K562 (cell line): ENCODE results near the gene LRRC8E. TPM values are rescaled to one million over a fixed set of nuclear protein-coding genes. Genes with fewer than 3 reads are reported as not detected.

Source experiments
- ARID4B ChIP-seq: sonication (generic); formaldehyde crosslinking; IDR thresholded peaks from 2 replicates; pipeline ENCODE4 v1.8.0; 2022; ENCODE audit warnings: mild to moderate bottlenecking, missing genetic modification reagents
- CBFA2T3 ChIP-seq: fragments of 450-650 bp; IDR thresholded peaks from 2 replicates; pipeline ENCODE4 v1.6.1; 2017
- DEAF1 ChIP-seq: fragments of 450-650 bp; formaldehyde crosslinking; IDR thresholded peaks from 2 replicates; pipeline ENCODE4 v1.4.0; 2020; ENCODE audit warnings: mild to moderate bottlenecking, moderate library complexity
- E2F1 ChIP-seq: sonication (generic); formaldehyde crosslinking; IDR thresholded peaks from 2 replicates; pipeline ENCODE4 v1.8.1; 2023; ENCODE audit warnings: mild to moderate bottlenecking, missing genetic modification reagents, moderate library complexity
- E2F3 ChIP-seq: fragments of 250-450 bp; sonication (Bioruptor Pico); IDR thresholded peaks from 2 replicates; pipeline ENCODE4 v1.4.0; 2020; ENCODE audit warnings: mild to moderate bottlenecking
- ELF1 ChIP-seq: fragments of 200-800 bp; sonication (Bioruptor generic); IDR thresholded peaks from 2 replicates; pipeline ENCODE4 v1.6.1; 2016; ENCODE audit warnings: missing genetic modification characterization, missing compliant biosample characterization
- ETS2 ChIP-seq: IDR thresholded peaks from 2 replicates; pipeline ENCODE4 v1.6.1; 2016; ENCODE audit warnings: borderline replicate concordance, missing genetic modification characterization, mild to moderate bottlenecking, moderate library complexity, missing compliant biosample characterization; ENCODE audit not compliant: poor library complexity, severe bottlenecking
- GTF2B ChIP-seq: IDR thresholded peaks from 2 replicates; pipeline ENCODE4 v1.6.1; 2011; ENCODE audit not compliant: insufficient read length; ENCODE audit errors: extremely low read depth
- HDAC2 ChIP-seq: fragments of 450-650 bp; IDR thresholded peaks from 2 replicates; pipeline ENCODE4 v1.6.1; 2016; ENCODE audit warnings: mild to moderate bottlenecking
- HDAC6 ChIP-seq: IDR thresholded peaks from 2 replicates; pipeline ENCODE4 v1.6.1; 2012; ENCODE audit warnings: low read depth, mild to moderate bottlenecking, control low read depth, inconsistent platforms, low read length, moderate library complexity
- KDM5B ChIP-seq: fragments of 200-600 bp; sonication (generic); IDR thresholded peaks from 2 replicates; pipeline ENCODE4 v1.6.1; 2012; ENCODE audit warnings: low read depth, mild to moderate bottlenecking, moderate library complexity, low read length, control low read depth, inconsistent platforms; ENCODE audit not compliant: insufficient replicate concordance
- NRF1 ChIP-seq, 2 experiments: fragments of 450-650 bp; IDR thresholded peaks in 1 of 2; conservative IDR thresholded peaks in 1 of 2; 2 replicates each; pipeline ENCODE4 v1.6.1; 2014; ENCODE audit warnings: mild to moderate bottlenecking in 2 of 2
- PTBP1 ChIP-seq: fragments of 200-400 bp; formaldehyde crosslinking; IDR thresholded peaks from 2 replicates; pipeline ENCODE4 v1.6.1; 2017; ENCODE audit warnings: low read depth, low read length
- SMC3 ChIP-seq: conservative IDR thresholded peaks from 2 replicates; pipeline ENCODE4 v1.6.1; 2011; ENCODE audit warnings: low read depth, low read length, improper control_type of control experiment; ENCODE audit not compliant: insufficient read depth
- ZBTB8A ChIP-seq: fragments of 450-650 bp; IDR thresholded peaks from 2 replicates; pipeline ENCODE4 v1.6.1; 2018; ENCODE audit warnings: mild to moderate bottlenecking, moderate library complexity; ENCODE audit not compliant: partially characterized antibody
- ZNF143 ChIP-seq: sonication (generic); formaldehyde crosslinking; IDR thresholded peaks from 2 replicates; pipeline ENCODE4 v1.9.0; 2022; ENCODE audit warnings: mild to moderate bottlenecking, missing genetic modification reagents
- ZNF277 ChIP-seq: fragments of 250-450 bp; sonication (Bioruptor Pico); IDR thresholded peaks from 2 replicates; pipeline ENCODE4 v1.8.0; 2022; ENCODE audit warnings: inconsistent platforms, mild to moderate bottlenecking, moderate library complexity, borderline replicate concordance
- polyA plus RNA-seq, 8 experiments: library from polyadenylated mRNA; depleted of rRNA in 4 of 8; stranded (reverse) in 5 of 8; unstranded in 3 of 8; fragments of >200 nt; fragmentation: Nextera tagmentation in 2 of 8; fragmentation: Illumina TruSeq in 1 of 8; extraction: Ambion mirVana in 2 of 8; extraction: Trizol in 1 of 8; gene quantifications; 2 replicates each; pipeline versions ENCODE4 v1.2.1 to v1.2.3, GENCODE V29; 2011 to 2014; ENCODE audit warnings: inconsistent platforms in 1 of 8, missing spikeins in 1 of 8
- total RNA-seq, 7 experiments: library from RNA; depleted of rRNA in 6 of 7; stranded (reverse); fragments of >200 nt in 6 of 7; fragmentation: Illumina TruSeq in 2 of 7; extraction: Trizol in 2 of 7; gene quantifications; 2 replicates each; pipeline versions ENCODE4 v1.2.1 to v1.2.3, GENCODE V29; 2011 to 2021; ENCODE audit warnings: low replicate concordance in 1 of 7

LRRC8E gene
- total and polyA plus RNA-seq, 9 of the 15 experiments (the other 6 are each of a cell fraction or from before 2014, with no cell fraction given): 0.08 to 5.7 (median 3.5) TPM; not detected in 1

- TF ChIP-seq ETS2 (tag) (no peak), ZNF277 (CRISPR knock-in tag) (no peak), ELF1 (tag) (no peak), HDAC2 (0 out of 2 replicates have a peak, but pooled peaks have one; percentile 4), E2F3 (CRISPR knock-in tag) (no peak), GTF2B (no peak), DEAF1 (no peak), ZNF143 (CRISPR knock-in tag) (0 out of 2 replicates have a peak, but pooled peaks have one; percentile 27), SMC3 (0 out of 2 replicates have a peak, but pooled peaks have one; percentile 1), E2F1 (CRISPR knock-in tag) (0 out of 2 replicates have a peak, but pooled peaks have one; percentile 8), KDM5B (no peak), ZBTB8A (no peak), ARID4B (0 out of 2 replicates have a peak, but pooled peaks have one; percentile 6), HDAC6 (no peak), CBFA2T3 (0 out of 2 replicates have a peak, but pooled peaks have one; percentile 3), NRF1 (conservative IDR thresholded peaks at IDR 0.05 in 1 of 2, IDR thresholded peaks at IDR 0.05 in 1 of 2) (peak in 1 of 2 experiments; percentile 16; a peak in 1 of 4 replicates), PTBP1 (no peak)
These were observed 33.1 kb downstream of the LRRC8E start (continued) for GRCh38 chr19:7921302-7921966.
